K562 (cell line): ENCODE data around the gene BNIP3. TPM values are rescaled to one million over a fixed set of nuclear protein-coding genes. Genes with fewer than 3 reads are reported as not detected.

Source experiments
- ATAC-seq: fragments of 200-7000 bp; cut with Tn5 transposase; 3 replicates; pipeline ENCODE4 v1.9.1; 2020; ENCODE audit warnings: moderate library complexity
- BruUV-seq: library from RNA; stranded (reverse); fragments of 400-500 nt; replicated peaks from 2 replicates; lab custom pipeline; 2021; lab: Mats Ljungman, UMichigan
- CTCF ChIA-PET: fragments of 300-600 bp; formaldehyde crosslinking; extraction: SDS; loops from one replicate; lab custom pipeline; 2021; ENCODE audit warnings: low intra/inter-chr PET ratio; lab: Yijun Ruan, JAX
- POLR2A ChIA-PET: fragments of 300-600, 350-650 bp; sonication (Branson Sonifier 250); formaldehyde crosslinking; extraction: SDS; loops from one replicate; lab custom pipeline; 2021; ENCODE audit warnings: antibody characterized with exemption, inconsistent platforms; lab: Yijun Ruan, JAX
- DNase-seq, 4 experiments: peaks; one replicate each; pipeline versions ENCODE4 v3.0.0 to v3.0.0-alpha.2; 2011 to 2018; ENCODE audit warnings: low spot score in 3 of 4, mixed read lengths in 3 of 4; ENCODE audit errors: extremely low read depth in 1 of 4
- FAIRE-seq: peaks from 2 replicates; lab custom pipeline; 2011; peaks lifted over from hg19 to GRCh38; lab: Jason Lieb, UNC
- H2AFZ ChIP-seq: 2 replicates; pipeline ENCODE4 v1.6.0; 2011; ENCODE audit warnings: low read depth, low read length, control low read depth, inconsistent platforms
- H3K27ac ChIP-seq: fragments of 200-600 bp; 3 replicates; pipeline ENCODE4 v1.8.0; 2011; ENCODE audit warnings: low read depth, mild to moderate bottlenecking, control low read depth, inconsistent platforms, low read length, moderate library complexity, mixed read lengths; ENCODE audit errors: extremely low read depth
- H3K27me3 ChIP-seq, 2 experiments: fragments of 300-600 bp in 1 of 2; 2 replicates in 1 of 2; 3 replicates in 1 of 2; pipeline versions ENCODE4 v1.6.0 to v1.8.0; 2011; ENCODE audit warnings: inconsistent platforms in 2 of 2, low read length in 2 of 2, mild to moderate bottlenecking in 1 of 2, mixed read lengths in 1 of 2, moderate library complexity in 1 of 2; ENCODE audit not compliant: control insufficient read depth in 2 of 2, insufficient read depth in 2 of 2
- H3K36me3 ChIP-seq: fragments of 300-600 bp; 3 replicates; pipeline ENCODE4 v1.8.0; 2011; ENCODE audit warnings: mild to moderate bottlenecking, low read length, inconsistent platforms; ENCODE audit not compliant: control insufficient read depth, insufficient read depth
- H3K4me1 ChIP-seq, 2 experiments: fragments of 200-600 bp in 1 of 2; replicated peaks in 1 of 2; 2 replicates in 1 of 2; 3 replicates in 1 of 2; pipeline versions ENCODE4 v1.5.1 to v1.8.0; 2011; ENCODE audit warnings: inconsistent platforms in 2 of 2, low read length in 2 of 2, mild to moderate bottlenecking in 1 of 2, mixed read lengths in 1 of 2, moderate library complexity in 1 of 2; ENCODE audit not compliant: control insufficient read depth in 2 of 2, insufficient read depth in 2 of 2
- H3K4me2 ChIP-seq: 2 replicates; pipeline ENCODE4 v1.6.1; 2011; ENCODE audit warnings: low read length, control low read depth, inconsistent platforms, mixed read lengths; ENCODE audit not compliant: insufficient read depth
- H3K4me3 ChIP-seq: fragments of 200-600 bp; sonication (generic), shearing (Covaris generic); 2 replicates; pipeline ENCODE4 v1.5.1; 2016; ENCODE audit warnings: control low read depth, inconsistent platforms
- H3K79me2 ChIP-seq: fragments of 200-600 bp; 3 replicates; pipeline ENCODE4 v1.8.0; 2011; ENCODE audit warnings: low read length, inconsistent platforms; ENCODE audit not compliant: control insufficient read depth, insufficient read depth
- H3K9ac ChIP-seq, 2 experiments: 2 replicates each; pipeline versions ENCODE4 v1.6.0 to v1.6.1; 2011; ENCODE audit warnings: low read depth in 2 of 2, low read length in 2 of 2, control low read depth in 1 of 2, inconsistent platforms in 1 of 2, mild to moderate bottlenecking in 1 of 2, mixed read lengths in 1 of 2; ENCODE audit not compliant: insufficient read depth in 1 of 2
- H3K9me1 ChIP-seq: one replicate; pipeline ENCODE4 v1.6.0; 2011; ENCODE audit warnings: inconsistent platforms, mild to moderate bottlenecking, low read length, moderate library complexity; ENCODE audit not compliant: control insufficient read depth, insufficient read depth
- H3K9me3 ChIP-seq: replicated peaks from 2 replicates; pipeline ENCODE4 v1.5.1; 2011; ENCODE audit warnings: low read depth, low read length, inconsistent platforms; ENCODE audit not compliant: control insufficient read depth, insufficient read depth
- H4K20me1 ChIP-seq: replicated peaks from 2 replicates; pipeline ENCODE4 v1.6.1; 2011; ENCODE audit warnings: low read length, inconsistent platforms, mixed read lengths; ENCODE audit not compliant: control insufficient read depth, insufficient read depth
- CBFB ChIP-seq: sonication (generic); formaldehyde crosslinking; IDR thresholded peaks from 2 replicates; pipeline ENCODE4 v1.4.0; 2020; ENCODE audit warnings: mild to moderate bottlenecking, missing genetic modification reagents
- CEBPG ChIP-seq, 3 experiments: fragments of 200-800 bp in 1 of 3; sonication (Bioruptor generic) in 1 of 3; sonication (generic) in 1 of 3; formaldehyde crosslinking in 1 of 3; IDR thresholded peaks in 2 of 3; conservative IDR thresholded peaks in 1 of 3; 2 replicates each; pipeline versions ENCODE4 v1.6.1 to v1.8.0; 2016 to 2022; ENCODE audit warnings: missing compliant biosample characterization in 2 of 3, missing genetic modification characterization in 2 of 3, mild to moderate bottlenecking in 1 of 3, missing genetic modification reagents in 1 of 3
- CHD1 ChIP-seq: fragments of 200-600 bp; sonication (generic); IDR thresholded peaks from one replicate; pipeline ENCODE4 v1.6.1; 2012; ENCODE audit warnings: mild to moderate bottlenecking, moderate library complexity, low read length, inconsistent platforms
- MNT ChIP-seq, 2 experiments: fragments of 450-650 bp; conservative IDR thresholded peaks; 2 replicates each; pipeline ENCODE4 v1.6.1; 2017; ENCODE audit warnings: mild to moderate bottlenecking in 2 of 2, moderate library complexity in 2 of 2
- MTA1 ChIP-seq: fragments of 450-650 bp; IDR thresholded peaks from 2 replicates; pipeline ENCODE4 v1.6.1; 2017; ENCODE audit warnings: borderline replicate concordance
- PML ChIP-seq: IDR thresholded peaks from 2 replicates; pipeline ENCODE4 v1.6.1; 2012; ENCODE audit warnings: low read length, inconsistent platforms
- ZFP91 ChIP-seq: sonication (generic); formaldehyde crosslinking; IDR thresholded peaks from 2 replicates; pipeline ENCODE4 v1.8.0; 2022; ENCODE audit warnings: mild to moderate bottlenecking, missing genetic modification reagents
- WGBS: fragments of 100-300 bp; shearing (Covaris generic); methylation state at CpG from one replicate; pipeline ENCODE4 v1.1.6; 2016; ENCODE audit warnings: low coverage, mixed read lengths; ENCODE audit not compliant: insufficient coverage; ENCODE audit errors: missing lambda C conversion rate; 5-methylcytosine and 5-hydroxymethylcytosine counted together
- in situ Hi-C: fragments of 300-500 bp; cut with MboI; formaldehyde crosslinking; loops from 4 replicates; pipeline ENCODE4 v1.15.0; 2018; ENCODE audit warnings: inconsistent platforms, mixed read lengths
- intact Hi-C: fragments of 100-400 bp; cut with micrococcal nuclease; formaldehyde crosslinking; loops from 2 replicates; pipeline ENCODE4 v1.14.2; 2022
- polyA plus RNA-seq, 8 experiments: library from polyadenylated mRNA; depleted of rRNA in 4 of 8; stranded (reverse) in 5 of 8; unstranded in 3 of 8; fragments of >200 nt; fragmentation: Nextera tagmentation in 2 of 8; fragmentation: Illumina TruSeq in 1 of 8; extraction: Ambion mirVana in 2 of 8; extraction: Trizol in 1 of 8; gene quantifications; 2 replicates each; pipeline versions ENCODE4 v1.2.1 to v1.2.3, GENCODE V29; 2011 to 2014; ENCODE audit warnings: inconsistent platforms in 1 of 8, missing spikeins in 1 of 8
- total RNA-seq, 7 experiments: library from RNA; depleted of rRNA in 6 of 7; stranded (reverse); fragments of >200 nt in 6 of 7; fragmentation: Illumina TruSeq in 2 of 7; extraction: Trizol in 2 of 7; gene quantifications; 2 replicates each; pipeline versions ENCODE4 v1.2.1 to v1.2.3, GENCODE V29; 2011 to 2021; ENCODE audit warnings: low replicate concordance in 1 of 7

BNIP3 gene
- total and polyA plus RNA-seq, 9 of the 15 experiments (the other 6 are each of a cell fraction or from before 2014, with no cell fraction given), result 9.2 to 119 (median 42.2) TPM

- H3K4me3 ChIP-seq, result no peak overlapping the region
- H3K27me3 ChIP-seq, result no peaks in the 10 kb centered on the region
- peaks cover 86% of the 10 kb centered on the region; the same call in 2 of the 3 replicates for H3K36me3 ChIP-seq
- H3K4me2 ChIP-seq, result no peak overlapping the region
- H3K79me2 ChIP-seq, result peaks cover 50% of the 10 kb centered on the region
- ChIA-PET POLR2A (no interaction called here), CTCF (no interaction called here)
- WGBS, result 95% methylated on average over 3 of the region's 7 CpGs
- H3K4me1 ChIP-seq, result peaks cover 0 to 7% of the 10 kb centered on the region in 2 experiments; a peak in 2 of 5 replicates
- H3K27ac ChIP-seq, result no peak overlapping the region
- BruUV-seq, result no TSS peak
- no peak overlapping the region for H3K9ac ChIP-seq
- TF ChIP-seq ZFP91 (no peak), CBFB (CRISPR knock-in tag) (no peak), CHD1 (no peak), PML (no peak), MTA1 (no peak), CEBPG (CRISPR knock-in tag; IDR thresholded peaks at IDR 0.05) (no peak), CEBPG (tag; conservative IDR thresholded peaks at IDR 0.05 in 1 of 2, IDR thresholded peaks at IDR 0.05 in 1 of 2) (no peak), MNT (conservative IDR thresholded peaks at IDR 0.05) (no peak)
- H3K9me1 ChIP-seq, result peaks cover 4% of the 10 kb centered on the region
- H2AFZ ChIP-seq, result no peak overlapping the region
- intact Hi-C loops, result no loop called here
- in situ Hi-C loops, result no loop called here
- H4K20me1 ChIP-seq, result peaks cover 26% of the 10 kb centered on the region
- ATAC-seq, result no peak
- DNase-seq, result no peak
- no peaks in the 10 kb centered on the region for H3K9me3 ChIP-seq
- FAIRE-seq, result no peak
Measured at GRCh38 chr10:131971591-131971990, 10.1 kb downstream of the BNIP3 start.
